ENCODE measurements around the gene CSTF1.

CSTF1 gene

DNA sequence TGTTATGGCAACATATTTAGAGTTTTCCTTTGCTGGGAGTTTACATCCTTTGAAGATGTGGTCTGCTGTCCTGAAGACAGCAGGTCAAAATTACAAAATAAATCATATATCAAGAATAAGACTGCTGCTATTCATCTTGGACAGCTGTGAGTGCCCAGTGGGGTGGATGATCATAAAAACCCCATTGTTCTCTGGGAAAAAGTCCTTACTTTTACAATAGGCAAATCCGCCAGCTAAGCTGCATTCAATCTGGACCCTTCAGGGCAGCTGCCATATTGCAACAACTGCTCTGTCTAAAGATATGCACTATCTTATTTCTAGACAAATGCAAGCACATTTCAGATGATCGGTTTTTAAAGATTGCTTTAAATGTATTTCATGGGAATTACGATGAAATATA lies 39.0 kb downstream of the CSTF1 start:
- no peak overlapping the region for H3K27ac ChIP-seq
- TF ChIP-seq ZFX (IDR thresholded peaks at IDR 0.05): no peak

- TF ChIP-seq CTCF (conservative IDR thresholded peaks at IDR 0.05) (no peak), ZFX (IDR thresholded peaks at IDR 0.05) (no peak)
- no peak overlapping the region for H3K27ac ChIP-seq
These were observed 40.9 kb downstream of the CSTF1 start for GRCh38 chr20:56433221-56433879.

DNA sequence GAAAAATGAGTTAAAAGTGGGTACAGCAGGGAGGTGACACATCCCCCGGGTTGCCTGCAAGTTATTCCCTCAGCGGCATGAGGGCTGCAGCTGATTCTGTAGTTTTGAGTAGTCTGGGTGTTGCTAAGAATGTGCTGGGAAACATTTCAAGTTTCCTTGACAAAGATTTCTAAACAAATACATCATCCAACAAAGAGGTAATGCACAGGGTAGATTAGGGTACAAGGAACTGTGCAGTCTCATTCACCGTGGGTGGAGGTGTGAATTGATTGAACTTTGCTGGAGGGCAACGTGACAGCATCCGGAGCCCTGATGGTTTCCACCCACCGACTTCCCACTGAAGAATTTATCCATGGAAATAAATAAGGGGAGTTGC lies 41.4 kb downstream of the CSTF1 start:
- TF ChIP-seq ZFX (IDR thresholded peaks at IDR 0.05) (no peak), CTCF (conservative IDR thresholded peaks at IDR 0.05) (no peak)

GRCh38 chr20:56437196-56437960 lies 44.9 kb downstream of the CSTF1 start:
- no peak for TF ChIP-seq CTCF (conservative IDR thresholded peaks at IDR 0.05)
- no peak for TF ChIP-seq ZFX (IDR thresholded peaks at IDR 0.05)

More for the DNA sequence above, 41.4 kb downstream of the CSTF1 start:
- no peak overlapping the region for H3K27ac ChIP-seq

DNA sequence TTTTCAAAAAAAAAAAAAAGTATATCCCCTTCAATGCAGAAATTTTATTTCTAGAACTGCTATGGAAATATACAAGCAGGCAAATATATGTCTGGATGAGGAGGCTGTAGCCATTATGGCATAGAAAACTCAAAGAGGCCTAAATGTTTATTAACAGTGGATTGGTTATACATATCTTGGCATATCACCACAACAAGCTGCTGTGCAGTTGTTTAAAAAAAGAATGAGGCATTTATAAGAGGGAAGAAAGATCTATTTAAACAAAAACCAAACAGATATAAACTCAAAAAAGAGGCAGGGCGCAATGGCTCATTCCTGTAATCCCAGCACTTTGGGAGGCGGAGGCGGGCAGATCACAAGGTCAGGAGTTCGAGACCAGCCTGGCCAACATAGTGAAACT lies 45.8 kb downstream of the CSTF1 start:
- H3K27ac ChIP-seq: no peak overlapping the region
- no peak for TF ChIP-seq ZFX (IDR thresholded peaks at IDR 0.05)
- no peak for TF ChIP-seq CTCF (conservative IDR thresholded peaks at IDR 0.05)

More at GRCh38 chr20:56437196-56437960, 44.9 kb downstream of the CSTF1 start:
- no peak overlapping the region for H3K27ac ChIP-seq

- no peak overlapping the region for H3K27ac ChIP-seq
- TF ChIP-seq ZFX (IDR thresholded peaks at IDR 0.05): no peak
- no peak for TF ChIP-seq CTCF (conservative IDR thresholded peaks at IDR 0.05)
These were observed 47.4 kb downstream of the CSTF1 start for GRCh38 chr20:56439771-56440291.

- H3K27ac ChIP-seq: no peak overlapping the region
- TF ChIP-seq CTCF (conservative IDR thresholded peaks at IDR 0.05) (no peak), ZFX (IDR thresholded peaks at IDR 0.05) (no peak)
These were observed 48.0 kb downstream of the CSTF1 start for GRCh38 chr20:56440346-56441007.

Measured in C4-2B (cell line).